ENCODE data around the gene EDEM2.

The EDEM2 gene

GRCh38 chr20:35176132-35176531 lies 29.0 kb upstream of the EDEM2 start:
- H2AFZ ChIP-seq (ENCODE audit: low read depth, low read length) = no peak overlapping the region
- peaks cover 20 to 34% of the 10 kb centered on the region in 2 experiments for H3K36me3 ChIP-seq (ENCODE audit: control insufficient read depth in 1 of 2, insufficient read depth in 2 of 2, low read depth in 1 of 2, low read length in 2 of 2)
- no peak overlapping the region for H2BK120ac ChIP-seq (ENCODE audit: low read depth, low read length)
- H2AK5ac ChIP-seq (ENCODE audit: low read length, severe bottlenecking) = no peak overlapping the region
- no peak overlapping the region for H2BK5ac ChIP-seq (ENCODE audit: low read depth, low read length, poor library complexity, severe bottlenecking)
- no peaks in the 10 kb centered on the region for H3K27me3 ChIP-seq (ENCODE audit: control insufficient read depth in 1 of 2, insufficient read depth in 1 of 2, low read length in 2 of 2)
- no peak overlapping the region for H3K4ac ChIP-seq (ENCODE audit: low read depth in 1 of 2, low read length in 2 of 2)
- peak overlapping the region; percentile 50 for H4K8ac ChIP-seq (ENCODE audit: low read length)
- no peak overlapping the region for H3K4me2 ChIP-seq (ENCODE audit: low read length, poor library complexity, severe bottlenecking)
- H3K9me3 ChIP-seq (ENCODE audit: control insufficient read depth, low read length) = no peaks in the 10 kb centered on the region
- no peak overlapping the region for H3K9ac ChIP-seq (ENCODE audit: low read length)
- H3K4me1 ChIP-seq (ENCODE audit: control insufficient read depth, insufficient read depth, low read depth, low read length) = peaks cover 6% of the 10 kb centered on the region
- no peak overlapping the region for H4K91ac ChIP-seq (ENCODE audit: low read length)
- no peak overlapping the region for H2BK15ac ChIP-seq (ENCODE audit: low read depth, poor library complexity, severe bottlenecking)
- H3K4me3 ChIP-seq (ENCODE audit: insufficient read depth in 1 of 2, low read depth in 1 of 2, low read length in 2 of 2) = no peak overlapping the region
- H3K18ac ChIP-seq (ENCODE audit: low read depth in 1 of 2, low read length in 2 of 2) = no peak overlapping the region
- no peak overlapping the region for H3K14ac ChIP-seq (ENCODE audit: low read length in 2 of 2)
- DNase-seq = no peak
- 99% methylated on average over 14 of the region's 14 CpGs for WGBS
- no peak overlapping the region for H2BK12ac ChIP-seq (ENCODE audit: low read length in 2 of 2)
- H3K79me1 ChIP-seq (replicated peaks; ENCODE audit: low read length, poor library complexity, severe bottlenecking) = peaks cover 17% of the 10 kb centered on the region
- H3K27ac ChIP-seq (ENCODE audit: low read length, poor library complexity, severe bottlenecking) = no peak overlapping the region
- no peak overlapping the region for H3K23ac ChIP-seq (ENCODE audit: low read length in 2 of 2)

- peak overlapping the region in 1 of 2 experiments; percentile 6 for H3K23ac ChIP-seq (ENCODE audit: low read length in 2 of 2)
Measured at GRCh38 chr20:35174458-35175216, 27.5 kb upstream of the EDEM2 start.

GRCh38 chr20:35173576-35174192 lies 26.5 kb upstream of the EDEM2 start:
- no peak overlapping the region for H3K14ac ChIP-seq (ENCODE audit: low read length in 2 of 2)
- peak overlapping the region in 1 of 2 experiments; percentile 58 for H3K4me3 ChIP-seq (ENCODE audit: insufficient read depth in 1 of 2, low read depth in 1 of 2, low read length in 2 of 2)
- DNase-seq = no peak
- no peak overlapping the region for H3K27ac ChIP-seq (ENCODE audit: low read length, poor library complexity, severe bottlenecking)
- H2BK120ac ChIP-seq (ENCODE audit: low read depth, low read length) = peak overlapping the region; percentile 49
- H3K23ac ChIP-seq (ENCODE audit: low read length in 2 of 2) = no peak overlapping the region
- no peaks in the 10 kb centered on the region for H3K27me3 ChIP-seq (ENCODE audit: control insufficient read depth in 1 of 2, insufficient read depth in 1 of 2, low read length in 2 of 2)
- 96% methylated on average over 12 of the region's 12 CpGs for WGBS
- H2AK5ac ChIP-seq (ENCODE audit: low read length, severe bottlenecking) = no peak overlapping the region
- H4K91ac ChIP-seq (ENCODE audit: low read length) = no peak overlapping the region
- no peak overlapping the region for H2BK15ac ChIP-seq (ENCODE audit: low read depth, poor library complexity, severe bottlenecking)
- no peak overlapping the region for H2BK5ac ChIP-seq (ENCODE audit: low read depth, low read length, poor library complexity, severe bottlenecking)
- no peaks in the 10 kb centered on the region for H3K9me3 ChIP-seq (ENCODE audit: control insufficient read depth, low read length)
- H3K9ac ChIP-seq (ENCODE audit: low read length) = peak overlapping the region; percentile 87
- H2BK12ac ChIP-seq (ENCODE audit: low read length in 2 of 2) = peak overlapping the region in 1 of 2 experiments; percentile 18
- H4K8ac ChIP-seq (ENCODE audit: low read length) = no peak overlapping the region
- H3K4ac ChIP-seq (ENCODE audit: low read depth in 1 of 2, low read length in 2 of 2) = no peak overlapping the region
- H2AFZ ChIP-seq (ENCODE audit: low read depth, low read length) = no peak overlapping the region
- peaks cover 17% of the 10 kb centered on the region for H3K79me1 ChIP-seq (replicated peaks; ENCODE audit: low read length, poor library complexity, severe bottlenecking)
- no peak overlapping the region for H3K4me2 ChIP-seq (ENCODE audit: low read length, poor library complexity, severe bottlenecking)
- H3K18ac ChIP-seq (ENCODE audit: low read depth in 1 of 2, low read length in 2 of 2) = no peak overlapping the region
- H3K4me1 ChIP-seq (ENCODE audit: control insufficient read depth, insufficient read depth, low read depth, low read length) = peaks cover 6% of the 10 kb centered on the region
- peaks cover 20 to 21% of the 10 kb centered on the region in 2 experiments for H3K36me3 ChIP-seq (ENCODE audit: control insufficient read depth in 1 of 2, insufficient read depth in 2 of 2, low read depth in 1 of 2, low read length in 2 of 2)

More at GRCh38 chr20:35174458-35175216, 27.5 kb upstream of the EDEM2 start:
- no peak overlapping the region for H3K4me2 ChIP-seq (ENCODE audit: low read length, poor library complexity, severe bottlenecking)
- 79% methylated on average over 40 of the region's 49 CpGs for WGBS
- H2BK5ac ChIP-seq (ENCODE audit: low read depth, low read length, poor library complexity, severe bottlenecking) = no peak overlapping the region
- H3K4ac ChIP-seq (ENCODE audit: low read depth in 1 of 2, low read length in 2 of 2) = no peak overlapping the region
- peak overlapping the region; percentile 0 for H4K91ac ChIP-seq (ENCODE audit: low read length)
- H3K9ac ChIP-seq (ENCODE audit: low read length) = peak overlapping the region; percentile 87
- peak overlapping the region in 1 of 2 experiments; percentile 58 for H3K4me3 ChIP-seq (ENCODE audit: insufficient read depth in 1 of 2, low read depth in 1 of 2, low read length in 2 of 2)
- peak overlapping the region; percentile 13 for H2BK15ac ChIP-seq (ENCODE audit: low read depth, poor library complexity, severe bottlenecking)
- H2BK12ac ChIP-seq (ENCODE audit: low read length in 2 of 2) = no peak overlapping the region
- H2AK5ac ChIP-seq (ENCODE audit: low read length, severe bottlenecking) = no peak overlapping the region
- no peak overlapping the region for H4K8ac ChIP-seq (ENCODE audit: low read length)
- peaks cover 20 to 26% of the 10 kb centered on the region in 2 experiments for H3K36me3 ChIP-seq (ENCODE audit: control insufficient read depth in 1 of 2, insufficient read depth in 2 of 2, low read depth in 1 of 2, low read length in 2 of 2)
- H3K27ac ChIP-seq (ENCODE audit: low read length, poor library complexity, severe bottlenecking) = no peak overlapping the region
- no peak overlapping the region for H2BK120ac ChIP-seq (ENCODE audit: low read depth, low read length)
- no peak overlapping the region for H2AFZ ChIP-seq (ENCODE audit: low read depth, low read length)
- no peaks in the 10 kb centered on the region for H3K27me3 ChIP-seq (ENCODE audit: control insufficient read depth in 1 of 2, insufficient read depth in 1 of 2, low read length in 2 of 2)
- DNase-seq = no peak
- H3K14ac ChIP-seq (ENCODE audit: low read length in 2 of 2) = peak overlapping the region in 1 of 2 experiments; percentile 6
- no peaks in the 10 kb centered on the region for H3K9me3 ChIP-seq (ENCODE audit: control insufficient read depth, low read length)
- peak overlapping the region in 1 of 2 experiments; percentile 72 for H3K18ac ChIP-seq (ENCODE audit: low read depth in 1 of 2, low read length in 2 of 2)
- peaks cover 17% of the 10 kb centered on the region for H3K79me1 ChIP-seq (replicated peaks; ENCODE audit: low read length, poor library complexity, severe bottlenecking)
- peaks cover 6% of the 10 kb centered on the region for H3K4me1 ChIP-seq (ENCODE audit: control insufficient read depth, insufficient read depth, low read depth, low read length)

- Histone ChIP-seq H3K27me3 (ENCODE audit: control insufficient read depth in 1 of 2, insufficient read depth in 1 of 2, low read length in 2 of 2) (no peaks in the 10 kb centered on the region), H4K8ac (ENCODE audit: low read length) (peak overlapping the region; percentile 74), H4K91ac (ENCODE audit: low read length) (no peak overlapping the region), H3K4me3 (ENCODE audit: insufficient read depth in 1 of 2, low read depth in 1 of 2, low read length in 2 of 2) (peak overlapping the region in 1 of 2 experiments; percentile 81), H3K36me3 (ENCODE audit: control insufficient read depth in 1 of 2, insufficient read depth in 2 of 2, low read depth in 1 of 2, low read length in 2 of 2) (peaks cover 16 to 20% of the 10 kb centered on the region in 2 experiments), H3K9ac (ENCODE audit: low read length) (peak overlapping the region; percentile 87), H2BK120ac (ENCODE audit: low read depth, low read length) (peak overlapping the region; percentile 21), H3K18ac (ENCODE audit: low read depth in 1 of 2, low read length in 2 of 2) (peak overlapping the region in 1 of 2 experiments; percentile 78), H3K4me2 (ENCODE audit: low read length, poor library complexity, severe bottlenecking) (peak overlapping the region; percentile 89), H3K9me3 (ENCODE audit: control insufficient read depth, low read length) (no peaks in the 10 kb centered on the region), H2BK15ac (ENCODE audit: low read depth, poor library complexity, severe bottlenecking) (no peak overlapping the region), H2AK5ac (ENCODE audit: low read length, severe bottlenecking) (no peak overlapping the region), H3K23ac (ENCODE audit: low read length in 2 of 2) (no peak overlapping the region), H3K79me1 (replicated peaks; ENCODE audit: low read length, poor library complexity, severe bottlenecking) (peaks cover 17% of the 10 kb centered on the region), H3K14ac (ENCODE audit: low read length in 2 of 2) (no peak overlapping the region), H3K4ac (ENCODE audit: low read depth in 1 of 2, low read length in 2 of 2) (no peak overlapping the region), H2BK5ac (ENCODE audit: low read depth, low read length, poor library complexity, severe bottlenecking) (no peak overlapping the region), H2BK12ac (ENCODE audit: low read length in 2 of 2) (no peak overlapping the region), H3K27ac (ENCODE audit: low read length, poor library complexity, severe bottlenecking) (peak overlapping the region; percentile 48), H2AFZ (ENCODE audit: low read depth, low read length) (no peak overlapping the region), H3K4me1 (ENCODE audit: control insufficient read depth, insufficient read depth, low read depth, low read length) (peaks cover 6% of the 10 kb centered on the region)
- no peak for DNase-seq
- WGBS = 93% methylated on average over 3 of the region's 3 CpGs
Measured at GRCh38 chr20:35172434-35172806, 25.3 kb upstream of the EDEM2 start.
